GM18907 (cell line): ENCODE measurements around the gene BEGAIN.

Experiments
- ATAC-seq: cut with Tn5 transposase; IDR thresholded peaks from one replicate; pipeline ENCODE4 v1.9.1; 2021; ENCODE audit warnings: mild to moderate bottlenecking, moderate library complexity; ENCODE audit not compliant: unreplicated experiment

BEGAIN gene

GRCh38 chr14:100570726-100571454 is 16.3 kb downstream of the BEGAIN start:
- no peak for ATAC-seq

- ATAC-seq: no peak
These were observed 17.4 kb downstream of the BEGAIN start for GRCh38 chr14:100569734-100570286.

- ATAC-seq: no peak
These were observed 18.1 kb downstream of the BEGAIN start for GRCh38 chr14:100568998-100569733.

GRCh38 chr14:100568164-100568997 is 18.8 kb downstream of the BEGAIN start:
- ATAC-seq: no peak

GRCh38 chr14:100567877-100568163 is 19.4 kb downstream of the BEGAIN start:
- ATAC-seq: no peak

- no peak for ATAC-seq
These were observed 20.0 kb downstream of the BEGAIN start for GRCh38 chr14:100567009-100567876.

- ATAC-seq: no peak
These were observed 20.6 kb downstream of the BEGAIN start for GRCh38 chr14:100566586-100566985.

- ATAC-seq: no peak
These were observed 21.1 kb downstream of the BEGAIN start for GRCh38 chr14:100566119-100566518.

- ATAC-seq: no peak
These were observed 21.6 kb downstream of the BEGAIN start for GRCh38 chr14:100565650-100566049.

GRCh38 chr14:100564512-100564911 is 22.7 kb downstream of the BEGAIN start:
- ATAC-seq: no peak

- ATAC-seq: no peak
These were observed 24.5 kb downstream of the BEGAIN start for GRCh38 chr14:100562751-100563150.

GRCh38 chr14:100561005-100561404 is 26.2 kb downstream of the BEGAIN start:
- no peak for ATAC-seq

GRCh38 chr14:100560471-100560870 is 26.7 kb downstream of the BEGAIN start:
- no peak for ATAC-seq

- no peak for ATAC-seq
These were observed 27.8 kb downstream of the BEGAIN start for GRCh38 chr14:100559455-100559854.

GRCh38 chr14:100558966-100559365 is 28.3 kb downstream of the BEGAIN start:
- ATAC-seq: no peak

GRCh38 chr14:100558226-100558625 is 29.0 kb downstream of the BEGAIN start:
- no peak for ATAC-seq

GRCh38 chr14:100557658-100558057 is 29.6 kb downstream of the BEGAIN start:
- ATAC-seq: no peak

GRCh38 chr14:100556936-100557505 is 30.2 kb downstream of the BEGAIN start:
- no peak for ATAC-seq

GRCh38 chr14:100556140-100556475 is 31.1 kb downstream of the BEGAIN start:
- ATAC-seq: no peak

- ATAC-seq: no peak
These were observed 31.6 kb downstream of the BEGAIN start for GRCh38 chr14:100555436-100556139.
